ENCODE measurements around the gene CNTNAP2.
"Not testable (repeated sequence)": the region's sequence is repeated elsewhere in the genome, so short reads cannot be mapped to it uniquely, and the experiment has no call there.

Gene CNTNAP2

GRCh38 chr7:146208492-146208891 lies 91.9 kb downstream of the CNTNAP2 start:
- H3K4me3 ChIP-seq (ENCODE audit: low read length in 2 of 2): no peak overlapping the region
- no peaks in the 10 kb centered on the region for H3K27me3 ChIP-seq (ENCODE audit: control insufficient read depth in 2 of 2, insufficient read depth in 2 of 2, low read length in 2 of 2)
- H3K9me3 ChIP-seq (ENCODE audit: control insufficient read depth in 2 of 2, low read length in 2 of 2): no peaks in the 10 kb centered on the region
- H3K9ac ChIP-seq (ENCODE audit: low read depth in 1 of 2, low read length in 2 of 2): no peak overlapping the region
- H3K27ac ChIP-seq (ENCODE audit: low read depth in 2 of 2, low read length in 2 of 2): no peak overlapping the region
- H3K36me3 ChIP-seq (ENCODE audit: control insufficient read depth in 2 of 2, insufficient read depth in 2 of 2, low read length in 2 of 2): no peaks in the 10 kb centered on the region
- H3K4me1 ChIP-seq (ENCODE audit: control insufficient read depth in 2 of 2, insufficient read depth in 2 of 2, low read length in 2 of 2): no peaks in the 10 kb centered on the region

GRCh38 chr7:146214842-146215241 lies 98.2 kb downstream of the CNTNAP2 start:
- Histone ChIP-seq H3K4me1 (ENCODE audit: control insufficient read depth in 2 of 2, insufficient read depth in 2 of 2, low read length in 2 of 2) (no peaks in the 10 kb centered on the region), H3K9me3 (ENCODE audit: control insufficient read depth in 2 of 2, low read length in 2 of 2) (peaks cover 0 to 2% of the 10 kb centered on the region in 2 donors), H3K36me3 (ENCODE audit: control insufficient read depth in 2 of 2, insufficient read depth in 2 of 2, low read length in 2 of 2) (no peaks in the 10 kb centered on the region)

GRCh38 chr7:146216396-146217041 lies 99.9 kb downstream of the CNTNAP2 start:
- no peak overlapping the region for H3K27ac ChIP-seq (ENCODE audit: low read depth in 2 of 2, low read length in 2 of 2)
- no peaks in the 10 kb centered on the region for H3K4me1 ChIP-seq (ENCODE audit: control insufficient read depth in 2 of 2, insufficient read depth in 2 of 2, low read length in 2 of 2)
- H3K4me3 ChIP-seq (ENCODE audit: low read length in 2 of 2): no peak overlapping the region
- no peaks in the 10 kb centered on the region for H3K27me3 ChIP-seq (ENCODE audit: control insufficient read depth in 2 of 2, insufficient read depth in 2 of 2, low read length in 2 of 2)
- H3K9me3 ChIP-seq (ENCODE audit: control insufficient read depth in 2 of 2, low read length in 2 of 2): peaks cover 0 to 2% of the 10 kb centered on the region in 2 donors
- H3K9ac ChIP-seq (ENCODE audit: low read depth in 1 of 2, low read length in 2 of 2): no peak overlapping the region
- no peaks in the 10 kb centered on the region for H3K36me3 ChIP-seq (ENCODE audit: control insufficient read depth in 2 of 2, insufficient read depth in 2 of 2, low read length in 2 of 2)

More at GRCh38 chr7:146214842-146215241, 98.2 kb downstream of the CNTNAP2 start:
- Histone ChIP-seq H3K9ac (ENCODE audit: low read depth in 1 of 2, low read length in 2 of 2) (no peak overlapping the region), H3K4me3 (ENCODE audit: low read length in 2 of 2) (no peak overlapping the region), H3K27me3 (ENCODE audit: control insufficient read depth in 2 of 2, insufficient read depth in 2 of 2, low read length in 2 of 2) (no peaks in the 10 kb centered on the region), H3K27ac (ENCODE audit: low read depth in 2 of 2, low read length in 2 of 2) (no peak overlapping the region)

- no peaks in the 10 kb centered on the region for H3K4me1 ChIP-seq (ENCODE audit: control insufficient read depth in 2 of 2, insufficient read depth in 2 of 2, low read length in 2 of 2)
Measured at GRCh38 chr7:146223851-146224250, 107.2 kb downstream of the CNTNAP2 start.

GRCh38 chr7:146232604-146233003 lies 116.0 kb downstream of the CNTNAP2 start:
- Histone ChIP-seq H3K27ac (ENCODE audit: low read depth in 2 of 2, low read length in 2 of 2) (no peak overlapping the region), H3K9me3 (ENCODE audit: control insufficient read depth in 2 of 2, low read length in 2 of 2) (peaks cover 0 to under 1% of the 10 kb centered on the region in 2 donors), H3K4me1 (ENCODE audit: control insufficient read depth in 2 of 2, insufficient read depth in 2 of 2, low read length in 2 of 2) (no peaks in the 10 kb centered on the region), H3K27me3 (ENCODE audit: control insufficient read depth in 2 of 2, insufficient read depth in 2 of 2, low read length in 2 of 2) (no peaks in the 10 kb centered on the region), H3K4me3 (ENCODE audit: low read length in 2 of 2) (no peak overlapping the region), H3K9ac (ENCODE audit: low read depth in 1 of 2, low read length in 2 of 2) (no peak overlapping the region), H3K36me3 (ENCODE audit: control insufficient read depth in 2 of 2, insufficient read depth in 2 of 2, low read length in 2 of 2) (no peaks in the 10 kb centered on the region)

More at GRCh38 chr7:146223851-146224250, 107.2 kb downstream of the CNTNAP2 start:
- Histone ChIP-seq H3K27ac (ENCODE audit: low read depth in 2 of 2, low read length in 2 of 2) (no peak overlapping the region), H3K36me3 (ENCODE audit: control insufficient read depth in 2 of 2, insufficient read depth in 2 of 2, low read length in 2 of 2) (no peaks in the 10 kb centered on the region), H3K9me3 (ENCODE audit: control insufficient read depth in 2 of 2, low read length in 2 of 2) (peaks cover 0 to 2% of the 10 kb centered on the region in 2 donors), H3K9ac (ENCODE audit: low read depth in 1 of 2, low read length in 2 of 2) (no peak overlapping the region), H3K27me3 (ENCODE audit: control insufficient read depth in 2 of 2, insufficient read depth in 2 of 2, low read length in 2 of 2) (no peaks in the 10 kb centered on the region), H3K4me3 (ENCODE audit: low read length in 2 of 2) (no peak overlapping the region)

- H3K36me3 ChIP-seq (ENCODE audit: control insufficient read depth in 2 of 2, insufficient read depth in 2 of 2, low read length in 2 of 2): no peaks in the 10 kb centered on the region
- no peaks in the 10 kb centered on the region for H3K4me1 ChIP-seq (ENCODE audit: control insufficient read depth in 2 of 2, insufficient read depth in 2 of 2, low read length in 2 of 2)
- no peaks in the 10 kb centered on the region for H3K9me3 ChIP-seq (ENCODE audit: control insufficient read depth in 2 of 2, low read length in 2 of 2)
- H3K4me3 ChIP-seq (ENCODE audit: low read length in 2 of 2): no peak overlapping the region
- no peaks in the 10 kb centered on the region for H3K27me3 ChIP-seq (ENCODE audit: control insufficient read depth in 2 of 2, insufficient read depth in 2 of 2, low read length in 2 of 2)
- no peak overlapping the region for H3K9ac ChIP-seq (ENCODE audit: low read depth in 1 of 2, low read length in 2 of 2)
- no peak overlapping the region for H3K27ac ChIP-seq (ENCODE audit: low read depth in 2 of 2, low read length in 2 of 2)
Measured at GRCh38 chr7:146235195-146235594, 118.6 kb downstream of the CNTNAP2 start.

- no peak overlapping the region for H3K9ac ChIP-seq (ENCODE audit: low read depth in 1 of 2, low read length in 2 of 2)
- H3K4me3 ChIP-seq (ENCODE audit: low read length in 2 of 2): no peak overlapping the region
- no peaks in the 10 kb centered on the region for H3K9me3 ChIP-seq (ENCODE audit: control insufficient read depth in 2 of 2, low read length in 2 of 2)
- no peaks in the 10 kb centered on the region for H3K4me1 ChIP-seq (ENCODE audit: control insufficient read depth in 2 of 2, insufficient read depth in 2 of 2, low read length in 2 of 2)
- no peak overlapping the region for H3K27ac ChIP-seq (ENCODE audit: low read depth in 2 of 2, low read length in 2 of 2)
- H3K27me3 ChIP-seq (ENCODE audit: control insufficient read depth in 2 of 2, insufficient read depth in 2 of 2, low read length in 2 of 2): no peaks in the 10 kb centered on the region
- H3K36me3 ChIP-seq (ENCODE audit: control insufficient read depth in 2 of 2, insufficient read depth in 2 of 2, low read length in 2 of 2): no peaks in the 10 kb centered on the region
Measured at GRCh38 chr7:146242661-146243060, 126.1 kb downstream of the CNTNAP2 start.

GRCh38 chr7:146247991-146248390 lies 131.4 kb downstream of the CNTNAP2 start:
- not testable (repeated sequence) for H3K9me3 ChIP-seq (ENCODE audit: control insufficient read depth in 2 of 2, low read length in 2 of 2); H3K27me3 ChIP-seq (ENCODE audit: control insufficient read depth in 2 of 2, insufficient read depth in 2 of 2, low read length in 2 of 2); H3K36me3 ChIP-seq (ENCODE audit: control insufficient read depth in 2 of 2, insufficient read depth in 2 of 2, low read length in 2 of 2); H3K4me3 ChIP-seq (ENCODE audit: low read length in 2 of 2); H3K4me1 ChIP-seq (ENCODE audit: control insufficient read depth in 2 of 2, insufficient read depth in 2 of 2, low read length in 2 of 2); H3K27ac ChIP-seq (ENCODE audit: low read depth in 2 of 2, low read length in 2 of 2); H3K9ac ChIP-seq (ENCODE audit: low read depth in 1 of 2, low read length in 2 of 2)

- H3K4me3 ChIP-seq (ENCODE audit: low read length in 2 of 2); H3K9ac ChIP-seq (ENCODE audit: low read depth in 1 of 2, low read length in 2 of 2); H3K36me3 ChIP-seq (ENCODE audit: control insufficient read depth in 2 of 2, insufficient read depth in 2 of 2, low read length in 2 of 2); H3K4me1 ChIP-seq (ENCODE audit: control insufficient read depth in 2 of 2, insufficient read depth in 2 of 2, low read length in 2 of 2); H3K27me3 ChIP-seq (ENCODE audit: control insufficient read depth in 2 of 2, insufficient read depth in 2 of 2, low read length in 2 of 2); H3K9me3 ChIP-seq (ENCODE audit: control insufficient read depth in 2 of 2, low read length in 2 of 2); H3K27ac ChIP-seq (ENCODE audit: low read depth in 2 of 2, low read length in 2 of 2): not testable (repeated sequence)
Measured at GRCh38 chr7:146248744-146249143, 132.1 kb downstream of the CNTNAP2 start.

- Histone ChIP-seq H3K36me3 (ENCODE audit: control insufficient read depth in 2 of 2, insufficient read depth in 2 of 2, low read length in 2 of 2) (no peaks in the 10 kb centered on the region), H3K4me1 (ENCODE audit: control insufficient read depth in 2 of 2, insufficient read depth in 2 of 2, low read length in 2 of 2) (no peaks in the 10 kb centered on the region), H3K27me3 (ENCODE audit: control insufficient read depth in 2 of 2, insufficient read depth in 2 of 2, low read length in 2 of 2) (no peaks in the 10 kb centered on the region), H3K4me3 (ENCODE audit: low read length in 2 of 2) (no peak overlapping the region), H3K27ac (ENCODE audit: low read depth in 2 of 2, low read length in 2 of 2) (no peak overlapping the region), H3K9me3 (ENCODE audit: control insufficient read depth in 2 of 2, low read length in 2 of 2) (no peaks in the 10 kb centered on the region), H3K9ac (ENCODE audit: low read depth in 1 of 2, low read length in 2 of 2) (no peak overlapping the region)
Measured at GRCh38 chr7:146249272-146249671, 132.7 kb downstream of the CNTNAP2 start.
